GM10248 (cell line): ENCODE results near the gene FN1.

Experiments
- CTCF ChIA-PET: fragments of 300-600 bp; sonication (Branson Sonifier 250); formaldehyde crosslinking; extraction: SDS; loops from one replicate; lab custom pipeline; 2021; ENCODE audit warnings: antibody characterized with exemption; lab: Yijun Ruan, JAX
- POLR2A ChIA-PET: fragments of 350-650 bp; sonication (Branson Sonifier 250); formaldehyde crosslinking; extraction: SDS; loops from one replicate; lab custom pipeline; 2020; ENCODE audit warnings: antibody characterized with exemption; lab: Yijun Ruan, JAX
- DNase-seq: peaks from one replicate; pipeline ENCODE4 v3.0.0; 2012; ENCODE audit errors: extremely low spot score
- TF ChIP-seq, protein P1 (sequence below): IDR thresholded peaks from 2 replicates; pipeline ENCODE4 v1.5.1; 2012; ENCODE audit warnings: mild to moderate bottlenecking, low read depth; ENCODE audit errors: extremely low read depth, missing control alignments, control extremely low read depth

FN1 gene

DNA sequence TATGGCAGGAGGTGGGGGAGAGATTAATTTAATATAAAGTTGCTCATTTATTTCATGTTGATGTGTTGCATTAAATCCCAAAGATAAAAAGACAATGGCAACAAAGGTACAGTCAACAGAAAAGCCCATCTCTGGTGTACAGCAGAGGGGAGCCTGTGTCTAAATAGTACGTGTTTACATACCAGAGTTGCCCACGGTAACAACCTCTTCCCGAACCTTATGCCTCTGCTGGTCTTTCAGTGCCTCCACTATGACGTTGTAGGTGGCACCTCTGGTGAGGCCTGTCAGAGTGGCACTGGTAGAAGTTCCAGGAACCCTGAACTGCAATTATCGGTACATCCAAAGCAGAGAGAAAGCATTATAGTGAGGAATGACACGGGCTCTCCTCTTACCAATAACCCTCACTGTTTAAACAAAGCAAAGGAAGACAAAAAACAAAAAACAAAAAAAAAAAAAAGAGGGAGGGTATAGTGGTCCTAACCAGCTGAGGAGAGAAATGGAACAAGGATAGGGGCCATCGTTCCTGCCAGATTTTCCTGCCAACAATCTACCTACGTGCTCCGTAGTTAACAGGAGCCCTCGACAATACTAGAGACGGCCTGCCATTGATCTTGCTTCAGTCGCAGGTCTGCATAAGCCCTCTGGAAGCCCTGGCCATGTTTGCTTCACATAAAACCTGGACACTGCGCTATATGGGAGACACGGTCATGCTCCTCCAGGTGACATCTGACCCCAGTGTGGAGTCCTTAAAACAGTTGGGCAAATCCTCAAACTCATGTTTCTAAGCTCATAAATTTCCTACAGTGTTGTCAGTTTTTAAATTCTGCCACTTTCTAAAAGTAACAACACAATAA lies 65.5 kb downstream of the FN1 start:
- ChIA-PET CTCF (no interaction called here), POLR2A (no interaction called here)
- TF ChIP-seq, protein P1, sequence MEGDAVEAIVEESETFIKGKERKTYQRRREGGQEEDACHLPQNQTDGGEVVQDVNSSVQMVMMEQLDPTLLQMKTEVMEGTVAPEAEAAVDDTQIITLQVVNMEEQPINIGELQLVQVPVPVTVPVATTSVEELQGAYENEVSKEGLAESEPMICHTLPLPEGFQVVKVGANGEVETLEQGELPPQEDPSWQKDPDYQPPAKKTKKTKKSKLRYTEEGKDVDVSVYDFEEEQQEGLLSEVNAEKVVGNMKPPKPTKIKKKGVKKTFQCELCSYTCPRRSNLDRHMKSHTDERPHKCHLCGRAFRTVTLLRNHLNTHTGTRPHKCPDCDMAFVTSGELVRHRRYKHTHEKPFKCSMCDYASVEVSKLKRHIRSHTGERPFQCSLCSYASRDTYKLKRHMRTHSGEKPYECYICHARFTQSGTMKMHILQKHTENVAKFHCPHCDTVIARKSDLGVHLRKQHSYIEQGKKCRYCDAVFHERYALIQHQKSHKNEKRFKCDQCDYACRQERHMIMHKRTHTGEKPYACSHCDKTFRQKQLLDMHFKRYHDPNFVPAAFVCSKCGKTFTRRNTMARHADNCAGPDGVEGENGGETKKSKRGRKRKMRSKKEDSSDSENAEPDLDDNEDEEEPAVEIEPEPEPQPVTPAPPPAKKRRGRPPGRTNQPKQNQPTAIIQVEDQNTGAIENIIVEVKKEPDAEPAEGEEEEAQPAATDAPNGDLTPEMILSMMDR: no peak
- no peak for DNase-seq

DNA sequence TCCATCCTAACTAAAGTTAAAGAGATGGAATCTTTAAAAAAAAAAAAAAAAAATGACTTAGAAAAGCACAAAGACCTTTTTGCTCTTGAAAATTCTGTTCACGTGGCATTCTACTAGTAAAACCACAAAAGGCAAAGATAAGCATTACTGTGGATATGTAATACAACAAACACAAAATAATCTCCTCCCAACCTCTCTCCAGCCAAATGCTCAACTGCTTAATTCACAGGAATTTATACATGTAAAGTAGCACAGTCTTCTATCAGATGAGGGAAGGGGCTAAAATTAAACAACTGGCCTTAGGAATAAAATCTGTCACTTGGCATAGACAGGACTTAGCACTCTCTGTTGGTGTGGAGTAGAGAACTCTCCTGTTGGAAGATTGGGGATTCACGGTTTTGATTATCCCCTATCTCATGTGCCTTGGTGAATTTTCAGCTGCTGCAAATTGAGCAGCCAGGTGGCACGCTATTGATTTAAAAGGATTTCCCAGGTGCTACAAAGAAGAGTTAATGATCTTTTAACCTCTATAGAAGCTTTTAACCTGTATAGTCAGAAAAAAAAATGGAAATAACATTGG lies 66.6 kb downstream of the FN1 start:
- POLR2A ChIA-PET: no interaction called here
- TF ChIP-seq, protein P1: no peak
- DNase-seq: no peak
- CTCF ChIA-PET: interaction anchor here (0.9 kb wide), 1 partner anchor 62 kb away, joined by 3 read pairs; no protein-coding TSS in a partner anchor

DNA sequence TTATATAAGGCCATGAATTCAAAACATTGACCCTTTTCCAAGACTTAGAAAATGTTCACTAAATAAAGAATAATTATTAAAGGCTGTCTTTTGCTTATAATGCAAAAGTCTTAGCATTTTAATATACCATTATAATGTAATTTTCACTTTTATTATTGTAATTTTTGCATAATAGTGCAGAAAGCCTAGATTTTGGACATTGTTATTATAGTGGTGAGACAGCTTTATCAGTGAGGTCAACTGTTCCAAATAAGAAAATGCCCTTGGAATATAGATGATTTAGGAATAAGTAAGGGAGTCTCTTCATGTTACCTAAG lies 67.4 kb downstream of the FN1 start:
- ChIA-PET POLR2A (no interaction called here), CTCF (interaction anchor here (0.9 kb wide), 2 partner anchors 11 to 61 kb away, joined by 3 read pairs; no protein-coding TSS in a partner anchor)
- TF ChIP-seq, protein P1: no peak
- DNase-seq: no peak

DNA sequence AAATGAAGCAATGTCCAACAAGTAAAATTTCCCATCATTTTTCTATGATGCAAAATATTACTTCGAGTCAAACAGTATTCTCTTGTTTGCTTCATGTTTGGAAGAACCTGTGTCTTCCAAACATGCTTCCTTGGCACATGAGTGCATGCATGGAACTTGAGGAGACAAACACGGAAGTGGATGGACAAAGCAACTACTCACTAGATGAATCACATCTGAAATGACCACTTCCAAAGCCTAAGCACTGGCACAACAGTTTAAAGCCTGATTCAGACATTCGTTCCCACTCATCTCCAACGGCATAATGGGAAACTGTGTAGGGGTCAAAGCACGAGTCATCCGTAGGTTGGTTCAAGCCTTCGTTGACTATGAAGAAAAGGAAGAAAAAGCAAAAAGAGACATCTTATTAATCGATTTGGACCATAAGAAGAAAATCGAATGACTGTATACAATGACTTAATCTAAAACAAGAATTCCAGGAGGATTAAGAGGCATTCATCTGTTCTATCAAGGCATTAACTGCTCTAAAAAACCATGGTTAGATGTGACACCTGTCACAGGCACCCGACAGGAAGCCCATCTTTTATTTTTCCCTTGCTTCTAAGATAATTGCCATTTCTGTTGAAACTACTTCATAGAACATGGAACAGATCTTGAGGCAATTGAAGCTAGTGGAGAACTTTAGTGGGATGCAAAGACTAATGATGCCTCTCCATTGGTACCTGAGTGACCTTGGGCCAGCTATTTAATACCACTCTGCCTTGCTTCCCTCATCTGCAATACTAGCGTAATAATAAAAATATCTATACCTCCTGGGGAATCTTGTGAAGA lies 68.0 kb downstream of the FN1 start:
- ChIA-PET POLR2A (no interaction called here), CTCF (interaction anchor here (0.9 kb wide), 1 partner anchor 11 kb away, joined by 3 read pairs; no protein-coding TSS in a partner anchor)
- DNase-seq: no peak
- TF ChIP-seq, protein P1: no peak

DNA sequence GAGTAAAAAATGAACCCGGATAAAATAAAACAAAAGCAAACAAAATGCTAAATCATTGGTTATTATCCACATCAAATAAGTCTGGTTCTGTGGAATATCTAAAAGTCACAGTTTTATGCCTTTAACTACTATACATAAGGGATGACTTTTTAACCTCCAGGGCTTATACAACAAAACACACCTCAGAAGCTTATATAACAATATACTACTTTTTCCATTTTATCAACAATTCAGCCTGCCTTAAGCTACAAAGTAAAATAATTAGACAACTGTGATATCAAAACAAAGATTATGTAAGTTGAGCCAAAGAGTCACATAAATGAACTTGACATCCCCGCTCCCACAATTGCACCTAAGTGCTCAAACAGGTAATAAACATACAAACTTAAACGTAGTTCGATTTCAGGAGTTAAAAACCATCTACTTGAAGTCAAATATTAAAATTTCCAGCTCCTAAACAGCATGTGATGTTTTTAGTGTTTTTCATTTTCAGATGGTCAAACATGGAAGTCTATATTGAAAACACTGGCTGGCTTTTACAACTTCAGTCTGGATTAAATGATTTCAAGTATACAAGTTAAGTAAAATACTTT lies 69.3 kb downstream of the FN1 start:
- ChIA-PET CTCF (interaction anchor here (1.3 to 3.4 kb wide), 2 partner anchors 12 to 13 kb away, joined by 6 to 8 read pairs; no protein-coding TSS in a partner anchor), POLR2A (no interaction called here)
- DNase-seq: no peak
- TF ChIP-seq, protein P1: no peak
